Measurements from ENCODE around the gene ASCC2. TPM values are rescaled to one million over a fixed set of nuclear protein-coding genes. Genes with fewer than 3 reads are reported as not detected.

The ASCC2 gene
- total RNA-seq, 2 experiments from 2014 or later, result 84.4 to 90.2 TPM

- no peaks in the 10 kb centered on the region for H3K9me3 Mint-ChIP-seq (ENCODE audit: low read depth)
These were observed 89.7 kb downstream of the ASCC2 start for GRCh38 chr22:29748248-29748893.

GRCh38 chr22:29747832-29748231 lies 90.2 kb downstream of the ASCC2 start:
- CTCF ChIA-PET, result no interaction called here
- DNase-seq (no peak), ATAC-seq (no peak)
- no peak overlapping the region for H3K4me3 Mint-ChIP-seq
- H3K27me3 Mint-ChIP-seq, result no peaks in the 10 kb centered on the region
- peaks cover 11% of the 10 kb centered on the region for H3K4me1 Mint-ChIP-seq
- H3K9me3 Mint-ChIP-seq (ENCODE audit: low read depth), result no peaks in the 10 kb centered on the region
- H3K27ac Mint-ChIP-seq, result no peak overlapping the region
- H3K36me3 Mint-ChIP-seq, result peaks cover 6% of the 10 kb centered on the region

More at GRCh38 chr22:29748248-29748893, 89.7 kb downstream of the ASCC2 start:
- H3K4me3 Mint-ChIP-seq, result no peak overlapping the region
- ATAC-seq (no peak), DNase-seq (no peak)
- H3K36me3 Mint-ChIP-seq, result peaks cover 6% of the 10 kb centered on the region
- H3K27me3 Mint-ChIP-seq, result no peaks in the 10 kb centered on the region
- CTCF ChIA-PET, result no interaction called here
- H3K27ac Mint-ChIP-seq, result no peak overlapping the region
- H3K4me1 Mint-ChIP-seq, result peaks cover 11% of the 10 kb centered on the region

DNA sequence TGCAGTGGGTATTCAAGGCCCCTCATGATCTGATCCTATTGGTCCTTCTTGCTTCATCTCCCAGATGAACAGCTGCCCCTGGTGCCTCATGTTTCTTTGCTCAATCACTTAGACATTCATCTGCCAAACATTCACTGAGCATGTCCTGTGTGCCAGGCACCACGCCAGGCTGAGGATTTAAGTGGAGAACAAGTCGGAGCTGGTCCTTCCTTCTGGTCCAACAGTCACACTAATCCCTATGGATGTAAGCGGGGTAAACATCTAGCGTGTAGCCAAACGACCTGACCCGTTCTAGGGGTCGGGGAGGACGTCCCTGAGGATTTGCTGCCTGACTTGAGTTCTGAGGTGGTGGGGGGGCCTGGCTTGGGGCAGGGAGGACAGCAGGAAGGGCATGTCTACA lies 93.2 kb downstream of the ASCC2 start:
- no peaks in the 10 kb centered on the region for H3K9me3 Mint-ChIP-seq (ENCODE audit: low read depth)
- CTCF ChIA-PET, result no interaction called here
- H3K36me3 Mint-ChIP-seq, result peaks cover 3% of the 10 kb centered on the region
- no peak overlapping the region for H3K27ac Mint-ChIP-seq
- no peak for DNase-seq
- no peaks in the 10 kb centered on the region for H3K27me3 Mint-ChIP-seq
- ATAC-seq, result no peak
- no peak overlapping the region for H3K4me3 Mint-ChIP-seq
- H3K4me1 Mint-ChIP-seq, result peaks cover 1% of the 10 kb centered on the region

- H3K4me3 Mint-ChIP-seq, result no peak overlapping the region
- CTCF ChIA-PET, result interaction anchor here (1.2 to 1.7 kb wide), 2 partner anchors 9 to 249 kb away, joined by 3 to 6 read pairs; no protein-coding TSS in a partner anchor
- ATAC-seq (no peak), DNase-seq (no peak)
- H3K4me1 Mint-ChIP-seq, result peaks cover 1% of the 10 kb centered on the region
- no peak overlapping the region for H3K27ac Mint-ChIP-seq
- no peaks in the 10 kb centered on the region for H3K9me3 Mint-ChIP-seq (ENCODE audit: low read depth)
- peaks cover 3% of the 10 kb centered on the region for H3K36me3 Mint-ChIP-seq
- H3K27me3 Mint-ChIP-seq, result no peaks in the 10 kb centered on the region
These were observed 95.7 kb downstream of the ASCC2 start for GRCh38 chr22:29742326-29742725.

DNA sequence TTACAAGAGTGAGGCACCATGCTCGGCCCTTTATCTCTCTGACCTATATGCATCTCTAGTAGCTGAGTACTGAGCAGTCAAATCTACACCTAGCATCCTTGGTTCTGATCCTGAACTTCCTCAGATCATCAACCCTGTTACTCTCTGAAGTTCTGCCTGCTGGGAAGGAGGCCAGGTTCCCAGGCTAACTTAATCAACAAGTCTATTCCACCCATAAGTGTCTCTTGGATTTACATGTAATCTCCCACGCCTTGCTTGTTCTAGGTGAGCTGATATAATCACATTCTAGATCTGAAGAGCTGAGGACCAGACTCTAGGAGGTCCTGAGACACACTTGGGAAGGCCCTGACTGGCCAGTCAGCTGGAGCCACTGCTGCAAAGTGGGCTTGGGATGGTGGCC lies 96.1 kb downstream of the ASCC2 start:
- ATAC-seq (no peak), DNase-seq (no peak)
- no peaks in the 10 kb centered on the region for H3K27me3 Mint-ChIP-seq
- H3K27ac Mint-ChIP-seq, result no peak overlapping the region
- H3K4me1 Mint-ChIP-seq, result peaks cover 1% of the 10 kb centered on the region
- CTCF ChIA-PET, result interaction anchor here (1.7 kb wide), 1 partner anchor 10 kb away, joined by 6 read pairs; no protein-coding TSS in a partner anchor
- H3K4me3 Mint-ChIP-seq, result no peak overlapping the region
- H3K9me3 Mint-ChIP-seq (ENCODE audit: low read depth), result no peaks in the 10 kb centered on the region
- peaks cover 3% of the 10 kb centered on the region for H3K36me3 Mint-ChIP-seq

DNA sequence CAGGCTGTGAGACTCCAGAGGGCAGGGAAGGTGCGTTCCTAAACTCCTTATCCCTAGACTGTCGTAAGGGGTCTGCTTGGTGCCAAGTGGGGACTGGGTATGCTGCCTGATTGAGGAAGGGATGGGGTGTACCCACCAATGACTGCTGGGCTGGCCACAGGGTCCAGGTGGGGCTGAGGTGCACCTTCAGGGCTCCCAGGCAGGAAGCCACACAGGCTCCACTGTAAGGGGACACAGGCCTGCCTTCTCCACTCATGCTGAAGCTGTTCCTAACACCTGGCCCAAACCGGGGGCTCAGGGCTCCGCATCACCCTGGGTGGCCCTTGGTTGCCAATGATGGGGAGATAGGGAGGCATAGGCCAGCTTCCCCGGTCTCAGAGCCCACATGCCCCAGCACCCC lies 97.9 kb downstream of the ASCC2 start:
- H3K4me3 Mint-ChIP-seq, result no peak overlapping the region
- CTCF ChIA-PET, result interaction anchor here (1.1 kb wide), 1 partner anchor 51 kb away, joined by 3 read pairs; no protein-coding TSS in a partner anchor
- H3K27ac Mint-ChIP-seq, result no peak overlapping the region
- H3K4me1 Mint-ChIP-seq, result peaks cover 1% of the 10 kb centered on the region
- H3K27me3 Mint-ChIP-seq, result no peaks in the 10 kb centered on the region
- ATAC-seq (no peak), DNase-seq (no peak)
- H3K36me3 Mint-ChIP-seq, result peaks cover 1% of the 10 kb centered on the region
- no peaks in the 10 kb centered on the region for H3K9me3 Mint-ChIP-seq (ENCODE audit: low read depth)

DNA sequence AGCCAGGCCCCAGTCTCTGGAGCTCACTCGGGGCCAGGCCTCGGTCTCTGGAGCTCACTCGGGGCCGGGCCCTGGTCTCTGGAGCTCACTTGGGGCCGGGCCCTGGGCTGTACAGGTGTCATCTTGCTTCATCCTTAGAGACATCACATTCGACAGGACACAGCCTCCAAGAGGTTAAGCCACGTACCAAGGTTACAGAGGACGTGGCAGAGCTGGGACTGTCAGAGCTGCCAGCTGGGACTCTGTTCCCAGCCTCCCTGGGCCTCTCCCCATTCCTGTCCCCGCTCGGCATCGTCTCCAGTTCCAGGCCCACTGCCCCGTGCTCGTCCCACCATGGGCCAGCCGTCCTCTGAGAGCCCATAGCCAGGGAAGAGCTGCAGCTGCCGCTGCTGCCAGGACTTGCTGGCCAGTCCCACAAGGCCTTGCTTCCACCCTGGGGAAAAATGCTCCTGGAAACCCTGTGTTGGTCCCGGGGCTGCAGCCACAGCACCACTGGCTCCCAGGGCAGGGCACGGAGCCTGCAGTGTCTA lies 98.7 kb downstream of the ASCC2 start:
- no peak for DNase-seq
- no peak for ATAC-seq
- H3K27ac Mint-ChIP-seq, result no peak overlapping the region
- CTCF ChIA-PET, result no interaction called here
- H3K36me3 Mint-ChIP-seq, result peaks cover 1% of the 10 kb centered on the region
- no peak overlapping the region for H3K4me3 Mint-ChIP-seq
- H3K9me3 Mint-ChIP-seq (ENCODE audit: low read depth), result no peaks in the 10 kb centered on the region
- peaks cover 1% of the 10 kb centered on the region for H3K4me1 Mint-ChIP-seq
- no peaks in the 10 kb centered on the region for H3K27me3 Mint-ChIP-seq

Other genes starting within 250 kb of the ASCC2 start
- gene NF2, start 234.6 kb downstream of the ASCC2 start, total RNA-seq, result 10 to 100 TPM; 46.6 to 61.2 TPM
- not detected for gene CABP7, start 118.3 kb downstream of the ASCC2 start, total RNA-seq
- 10 to 100 TPM; 18.3 to 24.3 TPM for gene ZMAT5, start 71.3 kb downstream of the ASCC2 start, total RNA-seq
- gene UQCR10, start 70.9 kb downstream of the ASCC2 start, total RNA-seq, result 10 to 100 TPM; 94.2 to 94.9 TPM
- 10 to 100 TPM; 26.1 to 26.4 TPM for gene MTMR3, start 44.9 kb upstream of the ASCC2 start, total RNA-seq
- under 1 TPM in 1 of 2 experiments, not detected in 1; 0.09 TPM for gene HORMAD2, start 242.2 kb upstream of the ASCC2 start, total RNA-seq

All from activated CD8-positive, alpha-beta memory T cell treated with anti-CD3 and anti-CD28 coated beads, Interleukin-2, amount 10 ng/mL, durations not matched to agents 7 days and 5 days (primary cell).